Endothelial cell of umbilical vein (primary cell): ENCODE data around the gene B4GALT7.

ENCODE experiments used
- EZH2 ChIP-seq: IDR thresholded peaks from 2 replicates; pipeline ENCODE4 v1.6.1; 2012; ENCODE audit warnings: borderline replicate concordance, low read depth, mild to moderate bottlenecking, moderate library complexity, low read length, inconsistent platforms; ENCODE audit not compliant: severe bottlenecking
- POLR2AphosphoS5 ChIP-seq: IDR thresholded peaks from 2 replicates; pipeline ENCODE4 v1.6.1; 2012; ENCODE audit warnings: low read depth, mild to moderate bottlenecking, control low read depth, low read length, moderate library complexity; ENCODE audit not compliant: insufficient read depth
- TF ChIP-seq, protein P1 (sequence below), 2 donors: IDR thresholded peaks; 1 replicate in 1 of 2; 2 replicates in 1 of 2; pipeline ENCODE4 v1.5.1; 2011; ENCODE audit warnings: low read length in 2 of 2, mild to moderate bottlenecking in 2 of 2, moderate library complexity in 2 of 2, control low read depth in 1 of 2, inconsistent platforms in 1 of 2, low read depth in 1 of 2; ENCODE audit not compliant: insufficient read depth in 1 of 2; ENCODE audit errors: extremely low read depth in 1 of 2
- TF ChIP-seq, protein P2 (sequence below): IDR thresholded peaks from 2 replicates; pipeline ENCODE4 v1.6.1; 2011; ENCODE audit not compliant: insufficient read depth, insufficient read length

DNA sequence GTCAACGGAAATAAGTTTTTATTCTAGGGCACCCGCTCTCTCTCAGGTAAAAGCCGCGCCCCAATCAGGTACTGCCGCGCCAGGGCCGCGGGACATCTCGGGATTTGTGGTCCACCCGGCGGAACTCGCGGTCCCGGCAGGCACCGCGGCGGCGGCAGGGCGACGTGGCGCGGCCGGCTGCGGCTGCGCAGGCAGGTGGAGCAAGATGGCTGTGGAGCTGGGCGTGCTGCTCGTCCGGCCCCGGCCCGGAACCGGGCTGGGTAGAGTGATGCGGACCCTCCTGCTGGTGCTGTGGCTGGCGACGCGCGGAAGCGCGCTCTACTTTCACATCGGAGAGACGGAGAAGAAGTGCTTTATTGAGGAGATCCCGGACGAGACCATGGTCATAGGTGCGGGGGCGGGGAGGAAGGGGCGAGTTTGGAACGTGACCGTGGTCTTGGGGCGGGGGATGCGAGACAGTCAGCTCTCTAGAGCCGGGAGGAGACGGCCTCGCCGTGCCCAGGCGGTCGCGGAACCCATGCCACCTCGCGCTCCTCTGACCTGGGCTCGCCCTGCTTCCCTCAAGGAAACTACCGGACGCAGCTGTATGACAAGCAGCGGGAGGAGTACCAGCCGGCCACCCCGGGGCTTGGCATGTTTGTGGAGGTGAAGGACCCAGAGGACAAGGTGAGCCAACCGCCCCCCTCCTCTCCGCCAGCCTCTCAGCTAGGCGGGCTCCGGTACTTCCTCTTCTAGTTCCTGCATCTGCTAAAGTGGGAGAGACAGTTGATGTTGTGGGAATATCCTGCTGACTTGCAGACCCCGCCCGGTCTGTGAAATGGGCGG, 7.7 kb upstream of the B4GALT7 start, which contains the start of gene TMED9:
- TF ChIP-seq, protein P1, sequence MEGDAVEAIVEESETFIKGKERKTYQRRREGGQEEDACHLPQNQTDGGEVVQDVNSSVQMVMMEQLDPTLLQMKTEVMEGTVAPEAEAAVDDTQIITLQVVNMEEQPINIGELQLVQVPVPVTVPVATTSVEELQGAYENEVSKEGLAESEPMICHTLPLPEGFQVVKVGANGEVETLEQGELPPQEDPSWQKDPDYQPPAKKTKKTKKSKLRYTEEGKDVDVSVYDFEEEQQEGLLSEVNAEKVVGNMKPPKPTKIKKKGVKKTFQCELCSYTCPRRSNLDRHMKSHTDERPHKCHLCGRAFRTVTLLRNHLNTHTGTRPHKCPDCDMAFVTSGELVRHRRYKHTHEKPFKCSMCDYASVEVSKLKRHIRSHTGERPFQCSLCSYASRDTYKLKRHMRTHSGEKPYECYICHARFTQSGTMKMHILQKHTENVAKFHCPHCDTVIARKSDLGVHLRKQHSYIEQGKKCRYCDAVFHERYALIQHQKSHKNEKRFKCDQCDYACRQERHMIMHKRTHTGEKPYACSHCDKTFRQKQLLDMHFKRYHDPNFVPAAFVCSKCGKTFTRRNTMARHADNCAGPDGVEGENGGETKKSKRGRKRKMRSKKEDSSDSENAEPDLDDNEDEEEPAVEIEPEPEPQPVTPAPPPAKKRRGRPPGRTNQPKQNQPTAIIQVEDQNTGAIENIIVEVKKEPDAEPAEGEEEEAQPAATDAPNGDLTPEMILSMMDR (IDR thresholded peaks at IDR 0.05; ENCODE audit: extremely low read depth in 1 of 2, insufficient read depth in 1 of 2, low read depth in 1 of 2, low read length in 2 of 2), result no peak
- TF ChIP-seq POLR2AphosphoS5, result peak; percentile 95
- TF ChIP-seq EZH2, result no peak
- TF ChIP-seq, protein P2, sequence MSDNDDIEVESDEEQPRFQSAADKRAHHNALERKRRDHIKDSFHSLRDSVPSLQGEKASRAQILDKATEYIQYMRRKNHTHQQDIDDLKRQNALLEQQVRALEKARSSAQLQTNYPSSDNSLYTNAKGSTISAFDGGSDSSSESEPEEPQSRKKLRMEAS, result no peak
